ENCODE data around the gene RPS2.
A peak's percentile ranks its signal among the peaks of the same experiment; 100 is the strongest.

Gene RPS2

DNA sequence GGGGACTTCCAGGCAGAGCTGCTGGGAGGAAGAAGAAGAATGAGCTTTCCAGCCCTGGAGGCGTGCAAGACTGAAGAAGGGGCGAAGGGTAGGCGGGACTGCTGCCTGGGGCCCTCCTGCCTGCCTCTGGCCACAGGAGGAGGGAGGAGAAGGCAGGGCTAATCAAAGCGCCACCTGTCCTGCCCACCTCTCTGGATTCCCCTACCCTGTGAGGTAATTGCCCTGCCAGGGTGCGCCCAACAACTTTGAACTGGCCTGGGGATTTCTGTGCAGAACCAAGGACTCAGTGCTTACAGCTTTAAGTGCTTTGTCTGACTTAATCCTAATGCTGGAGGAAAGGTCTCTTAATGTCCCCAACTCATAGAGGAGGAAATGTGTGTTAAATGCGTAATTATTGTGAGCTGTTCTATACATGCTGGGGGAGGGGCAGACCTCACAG is 16.8 kb upstream of the RPS2 start, which contains the start of gene NOXO1:
NOXO1 (minus strand) TSS at position 72 of the 439 bp plus-strand sequence. CDS start 290 bp downstream, outside the sequence.
- no peak for DNase-seq (ENCODE audit: low read depth in 2 of 2)

DNA sequence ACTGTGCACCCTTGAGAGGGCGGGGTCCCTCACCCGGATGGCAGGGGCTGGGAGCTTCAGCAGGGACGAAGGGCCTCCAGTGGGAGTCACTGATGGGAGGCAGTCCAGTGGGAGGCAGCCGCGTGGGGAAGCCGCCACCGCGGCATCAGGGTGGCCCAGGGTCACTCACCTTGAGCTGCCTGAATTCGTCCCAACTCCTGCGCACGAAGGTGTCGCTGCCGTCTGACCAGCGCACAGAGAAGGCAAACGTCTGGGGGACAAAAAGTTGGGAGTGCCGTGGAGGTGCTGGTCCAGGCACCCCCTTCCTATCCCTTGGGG is 16.1 kb upstream of the RPS2 start:
- no peak for DNase-seq (ENCODE audit: low read depth in 2 of 2)

DNA sequence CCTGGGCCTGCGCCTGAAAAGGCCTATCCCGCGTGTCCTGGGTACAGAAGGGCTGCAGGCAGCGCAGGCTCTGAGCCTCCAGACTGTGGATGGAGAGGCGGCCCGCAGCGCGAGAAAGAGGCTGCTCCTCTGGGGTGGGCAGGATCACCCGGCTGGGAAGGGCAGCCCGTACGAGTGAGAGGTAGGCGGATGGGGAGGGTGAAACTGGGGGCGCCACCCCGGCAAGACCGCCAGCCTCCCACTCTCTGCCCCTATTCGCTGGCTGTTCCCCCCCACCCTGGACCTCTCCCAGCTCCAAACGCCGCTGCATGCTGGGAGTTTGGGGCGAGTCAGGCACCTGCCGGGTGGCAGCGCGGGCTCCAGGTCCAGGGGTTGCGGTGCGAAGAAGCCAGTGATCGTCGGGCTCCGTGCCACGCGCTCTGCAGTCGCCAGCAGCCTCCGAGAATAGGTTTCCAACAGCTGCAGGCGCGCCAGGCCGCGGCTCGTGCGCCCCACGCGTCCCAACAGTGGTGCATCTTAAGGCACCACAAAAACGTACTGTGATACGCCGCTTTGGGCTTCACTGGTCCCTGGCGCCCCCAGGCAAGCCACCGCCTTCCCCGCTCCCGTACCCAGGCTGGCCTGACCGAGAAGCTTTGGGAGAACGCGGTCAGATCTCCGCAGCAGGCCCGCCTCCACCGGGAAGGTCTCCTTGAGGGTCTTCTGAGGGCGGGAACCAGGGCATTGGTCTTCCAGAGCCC is 15.6 kb upstream of the RPS2 start:
- no peak for DNase-seq (ENCODE audit: low read depth in 2 of 2)

DNA sequence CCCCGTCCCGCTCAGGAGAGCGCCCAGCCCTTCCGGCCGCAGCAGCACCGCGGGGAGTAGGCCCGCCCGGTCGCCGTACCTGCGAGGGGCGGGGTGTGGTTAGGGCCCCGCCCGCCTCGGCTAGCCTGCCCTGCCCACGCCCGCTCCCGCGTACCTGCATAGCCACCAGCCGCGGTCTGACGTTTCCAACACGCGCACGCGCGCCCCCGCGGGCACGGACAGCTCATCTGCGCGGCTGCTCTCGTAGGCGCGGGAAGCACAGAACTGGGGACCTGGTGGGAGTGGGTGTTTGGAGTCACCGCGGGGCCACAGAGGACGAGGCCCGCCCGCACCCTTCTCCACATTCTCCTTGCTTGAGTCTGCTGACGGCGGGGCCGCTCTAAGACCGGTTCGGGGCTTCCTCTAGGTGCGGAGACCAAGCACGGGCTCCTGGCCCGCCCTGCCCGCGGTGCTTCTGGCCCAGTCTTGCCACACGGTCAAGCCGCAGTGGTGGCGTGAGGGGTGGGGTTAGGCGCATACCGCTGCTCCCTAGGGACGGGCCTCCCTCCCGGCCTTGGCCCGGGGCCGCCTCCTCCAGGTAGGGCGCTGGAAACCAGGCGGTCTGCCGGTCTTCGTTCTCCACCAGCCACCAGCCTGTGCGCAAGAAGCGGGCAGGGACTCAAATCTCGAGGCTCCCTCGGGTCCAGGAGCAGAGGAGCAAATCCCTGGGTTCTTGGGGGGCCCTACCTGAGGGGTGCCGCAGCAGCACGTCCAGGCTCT is 14.8 kb upstream of the RPS2 start:
- no peak for DNase-seq (ENCODE audit: low read depth in 2 of 2)

DNA sequence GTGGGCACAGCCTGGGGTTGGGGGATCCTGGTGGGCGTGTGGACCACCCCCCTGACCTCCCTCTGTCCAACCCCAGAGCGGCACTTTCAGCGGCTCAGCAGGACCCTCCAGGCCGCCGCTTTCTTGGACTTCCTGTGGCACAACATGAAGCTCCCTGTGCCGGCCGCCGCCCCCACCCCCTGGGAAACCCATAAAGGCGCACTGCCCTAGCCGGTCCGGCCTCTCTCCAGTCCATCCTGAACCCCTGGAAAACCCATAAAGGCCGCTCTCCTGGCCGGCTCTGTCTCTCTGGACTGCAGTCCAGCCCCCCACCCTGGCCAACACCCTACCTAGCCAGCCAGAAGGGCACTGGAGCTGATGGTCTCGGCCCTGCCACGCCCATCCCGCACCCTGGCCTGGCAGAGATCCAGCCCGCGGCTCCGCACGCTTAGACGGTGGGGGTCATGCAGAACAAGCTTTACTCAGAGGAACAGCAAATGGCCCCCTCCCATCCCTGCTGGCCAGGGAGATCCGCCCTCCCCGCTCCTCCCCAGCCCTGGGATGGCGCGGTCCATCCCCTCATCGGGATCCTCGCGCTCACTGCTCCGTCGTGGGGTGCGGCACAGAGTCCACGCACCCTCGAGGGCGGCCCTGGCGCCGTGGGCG is 14.0 kb upstream of the RPS2 start:
- no peak for DNase-seq (ENCODE audit: low read depth in 2 of 2)

DNA sequence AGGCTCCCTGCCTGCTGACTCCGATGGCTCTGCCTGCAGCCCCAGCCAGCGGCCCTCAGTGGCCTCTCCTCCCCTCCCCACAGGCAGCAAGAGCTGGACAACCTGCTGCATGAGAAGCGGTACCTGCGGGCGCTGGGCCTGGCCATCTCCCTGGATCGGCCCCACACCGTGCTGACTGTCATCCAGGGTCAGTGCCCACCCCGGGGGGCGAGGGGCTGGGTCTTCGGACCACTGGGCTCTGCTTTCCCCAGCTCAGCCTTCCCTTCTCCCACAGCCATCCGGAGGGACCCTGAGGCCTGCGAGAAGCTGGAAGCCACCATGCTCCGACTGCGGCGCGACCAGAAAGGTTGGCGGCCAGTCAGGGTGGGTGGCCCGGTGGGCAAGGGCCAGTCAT is 13.2 kb upstream of the RPS2 start:
- DNase-seq (ENCODE audit: low read depth in 2 of 2) = no peak

DNA sequence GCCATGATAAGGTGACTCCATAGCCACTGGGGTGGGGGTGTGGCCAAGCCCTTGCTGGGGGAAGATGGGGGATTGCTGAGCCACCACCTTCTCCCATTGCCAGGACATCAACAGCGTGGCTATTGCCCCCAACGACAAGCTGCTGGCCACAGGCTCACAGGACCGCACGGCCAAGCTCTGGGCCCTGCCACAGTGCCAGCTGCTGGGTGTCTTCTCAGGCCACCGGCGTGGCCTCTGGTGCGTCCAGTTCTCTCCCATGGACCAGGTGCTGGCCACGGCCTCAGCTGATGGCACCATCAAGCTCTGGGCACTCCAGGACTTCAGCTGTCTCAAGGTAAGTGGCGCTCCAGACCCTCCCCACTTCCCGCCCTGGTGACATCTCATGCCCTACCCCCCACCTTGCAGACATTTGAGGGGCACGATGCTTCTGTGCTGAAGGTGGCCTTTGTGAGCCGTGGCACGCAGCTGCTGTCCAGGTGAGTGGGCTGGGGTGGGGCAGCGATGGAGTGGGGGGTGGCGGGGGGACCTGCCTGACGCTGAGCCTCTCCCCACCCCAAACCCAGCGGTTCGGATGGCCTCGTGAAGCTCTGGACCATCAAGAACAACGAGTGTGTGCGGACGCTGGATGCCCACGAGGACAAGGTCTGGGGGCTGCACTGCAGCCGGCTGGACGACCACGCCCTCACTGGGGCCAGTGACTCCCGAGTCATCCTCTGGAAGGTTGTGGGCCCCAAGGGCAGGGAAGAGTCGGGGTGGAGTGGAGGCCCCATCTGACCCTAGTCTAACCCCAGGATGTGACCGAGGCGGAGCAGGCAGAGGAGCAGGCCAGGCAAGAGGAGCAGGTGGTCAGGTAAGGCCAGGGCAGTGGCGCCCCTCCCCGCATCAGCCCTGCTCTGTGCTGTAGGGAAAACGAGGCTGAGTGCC is 12.6 kb upstream of the RPS2 start:
- DNase-seq (ENCODE audit: low read depth in 2 of 2) = no peak

DNA sequence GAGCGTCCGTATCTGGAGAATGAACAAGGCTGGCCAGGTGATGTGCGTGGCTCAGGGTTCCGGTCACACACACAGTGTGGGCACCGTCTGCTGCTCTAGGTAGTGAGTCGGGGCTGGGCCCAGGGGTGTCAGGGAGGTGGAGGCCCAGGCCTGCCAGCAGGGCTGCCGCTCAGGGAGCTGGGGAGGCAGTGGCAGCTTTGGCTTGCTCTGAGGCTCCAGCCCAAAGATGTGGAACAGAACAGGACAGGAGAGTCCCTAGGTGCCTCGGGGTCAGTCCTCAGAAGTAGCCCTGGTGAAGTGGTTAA is 11.5 kb upstream of the RPS2 start:
- no peak for DNase-seq (ENCODE audit: low read depth in 2 of 2)

DNA sequence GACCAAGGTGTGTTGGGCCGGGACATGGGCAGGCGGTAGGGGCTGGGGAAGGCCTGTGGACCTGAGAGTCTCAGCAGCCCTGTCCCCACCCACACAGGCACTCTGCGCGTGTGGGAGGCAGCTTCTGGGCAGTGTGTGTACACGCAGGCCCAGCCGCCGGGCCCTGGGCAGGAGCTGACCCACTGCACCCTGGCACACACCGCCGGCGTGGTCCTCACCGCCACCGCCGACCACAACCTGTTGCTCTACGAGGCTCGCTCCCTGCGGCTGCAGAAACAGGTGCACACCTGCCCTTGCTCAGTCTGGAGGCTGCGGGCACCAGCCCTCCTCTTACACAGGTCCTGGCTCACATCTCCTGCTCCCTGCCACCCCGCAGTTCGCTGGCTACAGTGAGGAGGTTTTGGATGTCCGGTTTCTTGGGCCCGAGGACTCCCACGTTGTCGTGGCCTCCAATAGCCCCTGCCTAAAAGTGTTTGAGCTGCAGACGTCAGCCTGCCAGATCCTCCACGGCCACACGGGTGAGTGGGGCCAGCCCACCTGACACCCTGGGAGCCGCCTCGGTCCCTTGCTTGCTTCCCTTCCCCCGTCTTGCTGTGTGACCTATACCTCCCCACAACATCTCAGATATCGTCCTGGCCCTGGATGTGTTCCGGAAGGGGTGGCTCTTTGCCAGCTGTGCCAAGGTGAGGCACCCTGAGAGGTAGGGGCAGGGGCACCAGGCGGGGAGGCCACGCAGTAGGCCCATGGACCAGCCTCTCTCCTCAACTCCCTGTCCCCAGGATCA is 11.0 kb upstream of the RPS2 start:
- no peak for DNase-seq (ENCODE audit: low read depth in 2 of 2)

DNA sequence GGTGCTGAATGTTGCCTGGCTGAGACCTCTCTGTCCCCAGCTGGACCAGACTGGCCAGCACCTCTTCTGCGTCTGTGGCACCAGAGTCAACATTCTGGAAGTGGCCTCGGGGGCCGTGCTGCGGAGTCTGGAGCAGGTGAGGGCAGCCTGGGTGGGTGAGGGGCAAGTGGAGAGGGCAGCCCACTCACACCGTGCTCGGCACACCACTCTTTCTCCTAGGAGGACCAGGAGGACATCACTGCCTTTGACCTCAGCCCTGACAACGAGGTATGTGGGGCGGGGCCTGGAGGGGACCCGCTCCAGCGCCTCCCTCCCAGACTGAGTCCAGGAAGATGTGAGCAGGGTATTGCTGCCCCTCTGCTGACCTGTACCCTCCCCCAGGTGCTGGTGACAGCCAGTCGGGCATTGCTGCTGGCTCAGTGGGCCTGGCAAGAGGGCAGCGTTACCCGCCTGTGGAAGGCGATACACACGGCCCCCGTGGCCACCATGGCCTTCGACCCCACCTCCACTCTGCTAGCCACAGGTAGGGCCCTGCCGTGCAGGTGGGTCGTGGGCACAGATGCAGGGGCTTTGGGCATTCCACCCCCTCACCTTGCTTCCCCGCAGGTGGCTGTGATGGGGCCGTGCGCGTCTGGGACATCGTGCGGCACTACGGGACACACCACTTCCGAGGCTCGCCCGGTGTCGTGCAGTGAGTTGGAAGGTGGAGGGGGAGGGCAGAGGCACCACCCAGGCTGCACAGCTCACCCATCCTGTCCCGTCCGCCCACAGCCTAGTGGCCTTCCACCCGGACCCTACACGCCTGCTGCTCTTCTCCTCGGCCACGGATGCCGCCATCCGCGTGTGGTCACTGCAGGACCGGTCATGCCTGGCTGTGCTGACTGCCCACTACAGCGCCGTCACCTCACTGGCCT is 9.8 kb upstream of the RPS2 start:
- no peak for DNase-seq (ENCODE audit: low read depth in 2 of 2)

DNA sequence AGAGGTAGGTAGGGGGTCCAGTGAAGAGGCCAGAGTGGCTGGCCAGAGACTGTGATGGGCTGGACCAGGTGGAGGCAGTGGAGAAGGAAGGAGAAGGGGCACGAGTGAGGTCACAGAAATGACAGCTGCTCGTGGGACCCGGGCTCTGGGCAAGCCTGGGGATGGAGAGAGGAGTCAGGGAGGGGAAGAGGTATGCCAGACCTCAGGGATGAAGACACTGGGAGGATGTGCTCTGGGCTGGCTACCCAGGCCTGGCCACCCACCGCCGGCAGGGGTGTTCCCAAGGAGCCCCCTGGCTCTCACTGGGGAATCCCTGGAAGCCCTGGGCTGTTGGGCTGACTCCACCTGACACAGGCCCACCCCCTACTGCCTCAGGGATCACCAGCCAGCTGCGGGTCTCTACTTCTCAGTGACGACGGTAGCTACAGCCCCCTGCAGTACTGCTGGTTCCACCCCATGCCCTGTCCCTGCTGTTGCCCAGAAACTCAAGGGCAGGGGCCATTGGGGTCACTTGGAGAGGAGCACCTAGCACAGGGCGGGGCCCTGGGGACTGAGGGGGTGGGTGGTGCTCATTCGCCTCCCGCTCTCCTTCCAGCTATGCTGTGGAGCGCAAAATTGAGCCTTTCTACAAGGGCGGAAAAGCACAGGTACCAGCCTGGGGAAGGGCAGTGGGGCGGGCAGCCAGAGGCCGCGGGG is 9.0 kb upstream of the RPS2 start:
- no peak for DNase-seq (ENCODE audit: low read depth in 2 of 2)

DNA sequence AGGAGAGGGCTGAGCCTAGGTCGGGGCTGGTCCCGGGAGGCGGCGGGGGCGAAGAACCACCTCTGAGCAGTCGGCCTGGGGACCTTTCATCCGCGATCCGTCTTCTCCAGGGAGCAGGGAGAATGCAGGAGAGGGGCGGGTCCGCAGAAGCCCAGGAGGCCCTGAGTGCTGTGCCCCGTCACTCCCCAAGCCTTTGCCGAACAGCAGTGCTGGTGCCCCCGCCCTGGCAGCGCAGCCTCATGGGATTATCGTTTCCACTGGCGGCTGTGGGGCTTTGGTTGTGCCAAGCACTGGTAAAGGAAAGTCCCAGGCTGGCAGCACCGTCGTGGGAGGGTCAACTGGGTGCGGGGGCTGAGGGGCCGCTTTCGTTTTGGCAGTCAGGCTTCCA is 7.9 kb upstream of the RPS2 start:
- DNase-seq (ENCODE audit: low read depth in 2 of 2) = no peak

DNA sequence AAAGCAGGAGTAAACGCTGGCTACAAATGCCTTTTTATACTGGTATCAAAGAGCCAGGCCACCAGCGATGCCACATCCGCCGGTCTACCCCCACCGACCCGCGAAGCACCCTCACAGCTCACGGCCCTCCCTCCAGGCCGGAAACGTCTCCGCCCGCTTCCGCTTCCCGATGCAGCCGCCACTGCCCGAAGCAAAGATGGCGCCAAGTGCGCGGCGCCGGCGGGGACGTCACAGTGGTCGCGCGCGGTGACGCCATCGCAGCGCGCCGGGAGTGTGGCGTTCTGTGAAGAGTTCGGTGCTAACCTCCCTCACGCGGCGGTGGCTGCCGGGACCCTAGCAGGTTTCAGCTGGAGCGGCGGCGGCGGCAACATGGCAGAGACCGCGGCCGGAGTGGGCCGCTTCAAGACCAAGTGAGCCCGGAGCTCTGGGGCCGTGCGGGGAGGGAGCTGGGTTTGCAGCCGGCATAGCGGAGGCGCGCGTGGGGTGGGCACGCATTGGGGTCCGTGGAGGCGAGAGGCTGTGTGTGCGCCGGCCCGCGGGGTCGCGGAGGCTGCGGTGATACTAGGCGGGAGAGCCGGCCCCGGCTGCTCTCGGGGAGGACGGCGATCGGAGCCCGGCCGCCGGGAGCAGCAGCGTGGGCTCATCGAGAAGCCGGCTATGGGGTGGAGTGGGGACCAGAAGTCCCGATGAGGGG is 7.3 kb upstream of the RPS2 start, which contains the start of gene TBL3:
TBL3 (plus strand) TSS at position 258 of the 694 bp plus-strand sequence; CDS start at position 370, 112 bp downstream.
- peak; percentile 91 to 96 for DNase-seq (ENCODE audit: low read depth in 2 of 2)

DNA sequence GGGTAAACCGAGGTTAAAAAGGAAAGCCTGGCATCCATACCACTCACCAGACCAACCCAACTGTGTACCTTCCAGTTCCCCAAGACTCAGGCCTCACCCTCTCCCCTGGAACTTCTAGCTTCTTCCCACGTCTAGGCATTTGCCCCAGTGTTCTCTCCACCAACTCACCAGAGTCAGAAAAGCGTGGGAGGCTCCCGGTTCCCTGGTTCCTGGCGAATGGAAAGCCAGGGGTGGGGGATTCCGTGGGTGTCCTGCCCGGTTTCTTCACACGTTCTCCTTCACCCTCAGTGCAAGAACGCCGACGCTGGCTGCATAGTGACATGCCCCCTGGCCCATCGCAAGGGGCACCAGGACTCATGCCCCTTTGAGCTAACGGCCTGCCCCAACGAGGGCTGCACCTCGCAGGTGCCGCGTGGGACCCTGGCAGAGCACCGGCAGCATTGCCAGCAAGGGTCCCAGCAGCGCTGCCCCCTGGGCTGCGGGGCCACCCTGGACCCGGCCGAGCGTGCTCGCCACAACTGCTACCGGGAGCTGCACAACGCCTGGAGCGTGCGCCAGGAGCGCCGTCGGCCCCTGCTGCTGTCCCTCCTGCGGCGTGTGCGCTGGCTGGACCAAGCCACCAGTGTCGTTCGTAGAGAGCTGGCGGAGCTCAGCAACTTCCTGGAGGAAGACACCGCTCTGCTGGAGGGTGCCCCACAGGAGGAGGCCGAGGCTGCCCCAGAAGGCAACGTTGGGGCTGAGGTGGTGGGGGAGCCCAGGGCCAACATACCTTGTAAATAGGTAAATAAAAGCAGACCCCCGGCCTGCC is 3.7 kb upstream of the RPS2 start:
- no peak for DNase-seq (ENCODE audit: low read depth in 2 of 2)

DNA sequence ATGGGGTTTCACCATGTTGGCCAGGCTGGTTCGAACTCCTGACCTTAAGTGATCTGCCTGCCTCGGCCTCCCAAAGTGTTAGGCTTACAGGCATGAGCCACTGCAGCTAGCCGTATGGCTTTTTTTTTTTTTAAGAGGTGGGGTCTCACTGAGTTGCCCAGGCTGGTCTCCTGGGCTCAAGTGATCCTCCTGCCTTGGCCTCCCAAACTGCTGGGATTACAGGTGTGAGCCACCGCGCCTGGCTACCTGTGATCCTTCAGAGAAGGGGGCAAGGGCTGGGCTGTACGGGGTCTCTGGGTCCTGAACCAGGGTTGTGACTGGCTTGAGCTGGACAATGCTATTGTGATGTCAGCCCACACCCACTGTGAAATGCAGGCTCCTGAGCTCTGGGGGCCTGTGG is 1.8 kb upstream of the RPS2 start, which contains the start of gene RNF151:
RNF151 (plus strand) TSS at position 397 of the 400 bp plus-strand sequence. CDS start 26 bp downstream, outside the sequence.
- DNase-seq (ENCODE audit: low read depth in 2 of 2) = no peak

DNA sequence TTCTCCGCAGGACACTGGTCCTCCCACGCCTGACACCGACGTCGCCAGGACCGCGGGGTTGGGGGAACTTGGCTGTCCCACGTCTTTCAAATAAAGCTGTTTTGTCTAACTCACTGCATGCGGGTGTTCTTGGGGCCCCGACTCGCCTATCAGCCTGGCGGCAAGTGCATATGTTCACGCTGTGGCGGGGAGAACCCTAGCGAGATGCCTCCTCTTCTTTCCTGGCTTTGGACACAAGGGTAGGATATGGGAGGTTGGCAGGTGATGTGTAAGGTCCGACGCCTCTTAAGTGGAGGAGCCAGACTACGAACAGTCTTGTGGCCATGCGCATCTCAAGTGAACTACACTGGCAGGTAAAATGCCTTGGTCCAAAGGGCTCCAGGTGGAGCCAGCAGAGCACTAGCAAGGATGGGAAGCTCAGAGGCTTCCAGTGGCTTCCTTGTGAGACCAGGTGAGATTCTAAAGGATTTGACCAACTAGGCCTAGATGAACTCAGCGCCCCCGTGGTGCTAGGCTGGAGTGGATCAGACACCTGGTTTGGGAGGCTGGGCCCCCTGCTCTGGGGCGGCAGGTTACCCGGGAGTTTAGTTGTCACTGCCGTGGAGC is 873 bp upstream of the RPS2 start:
- no peak for DNase-seq (ENCODE audit: low read depth in 2 of 2)

DNA sequence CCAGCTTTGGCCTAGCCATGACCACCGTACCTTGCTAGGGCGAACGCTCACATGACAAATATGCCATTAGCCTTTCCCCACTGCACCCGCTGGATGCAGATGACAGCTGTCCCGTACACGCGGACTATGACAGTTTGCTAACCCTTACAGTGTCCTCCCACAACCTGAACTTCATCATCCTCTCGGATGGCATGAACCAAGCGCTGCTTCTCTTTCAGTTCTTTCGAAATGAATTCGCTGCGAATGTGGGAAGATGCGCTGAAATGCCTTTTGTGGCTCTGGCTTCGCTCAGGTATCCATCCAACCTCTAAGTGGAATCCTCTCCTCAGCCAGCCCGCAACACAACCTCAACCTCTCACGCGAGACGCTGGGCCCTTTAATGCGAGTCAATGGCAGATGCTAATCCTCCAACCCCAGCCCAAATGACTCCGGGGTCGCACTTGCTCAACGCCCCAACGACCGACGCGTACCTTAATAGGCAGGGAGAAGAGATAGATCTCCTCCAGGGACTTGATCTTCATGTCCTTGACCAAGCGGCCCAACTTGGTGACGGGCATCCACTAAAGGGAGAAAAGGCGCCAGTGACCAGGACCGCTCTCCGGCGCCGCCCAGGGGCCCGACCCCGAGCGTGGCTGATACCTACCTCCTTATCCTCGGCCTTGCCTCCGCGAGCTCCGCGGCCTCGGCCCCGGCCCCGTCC is 670 bp downstream of the RPS2 start:
- no peak for DNase-seq (ENCODE audit: low read depth in 2 of 2)
